GM12878 (cell line): Measurements from ENCODE around the gene COL5A1. TPM values are rescaled to one million over a fixed set of nuclear protein-coding genes. Genes with fewer than 3 reads are reported as not detected.

Experiments
- ATAC-seq: fragments of 200-7000 bp; cut with Tn5 transposase; 3 replicates; pipeline ENCODE4 v1.9.1; 2020; ENCODE audit warnings: mild to moderate bottlenecking, moderate library complexity
- BruUV-seq: library from RNA; stranded (reverse); fragments of 400-500 nt; replicated peaks from 2 replicates; lab custom pipeline; 2021; lab: Mats Ljungman, UMichigan
- CTCF ChIA-PET: fragments of 300-600 bp; sonication (Branson Sonifier 250); formaldehyde crosslinking; extraction: SDS; loops from one replicate; lab custom pipeline; 2021; ENCODE audit warnings: inconsistent platforms; lab: Yijun Ruan, JAX
- POLR2A ChIA-PET: fragments of 350-600 bp; formaldehyde crosslinking; extraction: SDS; loops from one replicate; lab custom pipeline; 2021; ENCODE audit warnings: inconsistent platforms; lab: Charles Lee
- RAD21 ChIA-PET: fragments of 300-600 bp; sonication (Branson Sonifier 250); formaldehyde crosslinking; loops from one replicate; lab custom pipeline; 2023; ENCODE audit warnings: antibody characterized with exemption; ENCODE audit not compliant: unreplicated experiment; lab: Charles Lee
- SMC1A ChIA-PET: fragments of 300-600 bp; sonication (Branson Sonifier 250); formaldehyde crosslinking; loops from one replicate; lab custom pipeline; 2023; ENCODE audit not compliant: unreplicated experiment, uncharacterized antibody; lab: Charles Lee
- DNase-seq: peaks from one replicate; pipeline ENCODE4 v3.0.0-alpha.2; 2011; ENCODE audit warnings: low read depth, low spot score
- FAIRE-seq: peaks from 3 replicates; lab custom pipeline; 2011; peaks lifted over from hg19 to GRCh38; lab: Jason Lieb, UNC
- H2AFZ ChIP-seq: 2 replicates; pipeline ENCODE4 v1.6.0; 2011; ENCODE audit warnings: low read depth, low read length, control low read depth; ENCODE audit not compliant: control insufficient read depth
- H3K27ac ChIP-seq: 2 replicates; pipeline ENCODE4 v1.5.1; 2011; ENCODE audit warnings: control low read depth; ENCODE audit not compliant: control insufficient read depth, insufficient read depth
- H3K27me3 ChIP-seq, 2 experiments: replicated peaks in 1 of 2; 2 replicates each; pipeline versions ENCODE4 v1.6.0 to v1.6.1; 2011; ENCODE audit warnings: low read length in 1 of 2; ENCODE audit not compliant: control insufficient read depth in 2 of 2, insufficient read depth in 2 of 2
- H3K36me3 ChIP-seq, 2 experiments: 2 replicates each; pipeline ENCODE4 v1.5.1; 2011; ENCODE audit warnings: low read length in 1 of 2; ENCODE audit not compliant: control insufficient read depth in 2 of 2, insufficient read depth in 2 of 2
- H3K4me1 ChIP-seq: 2 replicates; pipeline ENCODE4 v1.6.1; 2011; ENCODE audit warnings: mild to moderate bottlenecking, low read length, moderate library complexity, mixed read lengths; ENCODE audit not compliant: control insufficient read depth, insufficient read depth
- H3K4me2 ChIP-seq: 2 replicates; pipeline ENCODE4 v1.6.0; 2011; ENCODE audit warnings: control low read depth; ENCODE audit not compliant: control insufficient read depth, insufficient read depth
- H3K4me3 ChIP-seq: fragments of 200-600 bp; sonication (generic); 2 replicates; pipeline ENCODE4 v1.5.1; 2016
- H3K79me2 ChIP-seq: 2 replicates; pipeline ENCODE4 v1.6.0; 2011; ENCODE audit warnings: low read length; ENCODE audit not compliant: control insufficient read depth, insufficient read depth
- H3K9ac ChIP-seq: 2 replicates; pipeline ENCODE4 v1.8.0; 2011; ENCODE audit warnings: low read length, control low read depth, mixed read lengths; ENCODE audit not compliant: control insufficient read depth, insufficient read depth
- H3K9me3 ChIP-seq: replicated peaks from 3 replicates; pipeline ENCODE4 v1.5.1; 2011; ENCODE audit warnings: mild to moderate bottlenecking, low read length; ENCODE audit not compliant: control insufficient read depth, insufficient read depth
- H4K20me1 ChIP-seq: 2 replicates; pipeline ENCODE4 v1.6.0; 2011; ENCODE audit not compliant: control insufficient read depth, insufficient read depth
- ASH2L ChIP-seq: fragments of 300-600, 200-600 bp; sonication (generic); IDR thresholded peaks from 2 replicates; pipeline ENCODE4 v1.6.1; 2017; ENCODE audit warnings: low read depth, mild to moderate bottlenecking, borderline replicate concordance
- ATF7 ChIP-seq: fragments of 450-650 bp; IDR thresholded peaks from 2 replicates; pipeline ENCODE4 v1.6.1; 2016; ENCODE audit warnings: low read depth, mild to moderate bottlenecking
- BACH1 ChIP-seq: fragments of 450-650 bp; IDR thresholded peaks from 2 replicates; pipeline ENCODE4 v1.6.1; 2017; ENCODE audit warnings: mild to moderate bottlenecking, borderline replicate concordance
- BHLHE40 ChIP-seq, 2 experiments: fragments of 450-650 bp in 1 of 2; IDR thresholded peaks; 2 replicates each; pipeline ENCODE4 v1.6.1; 2011 to 2017; ENCODE audit warnings: low read depth in 2 of 2, borderline replicate concordance in 1 of 2, improper control_type of control experiment in 1 of 2, low read length in 1 of 2, mild to moderate bottlenecking in 1 of 2
- CBX3 ChIP-seq: fragments of 200-600 bp; sonication (generic); IDR thresholded peaks from 2 replicates; pipeline ENCODE4 v1.6.1; 2016; ENCODE audit warnings: low read depth, borderline replicate concordance
- CHD2 ChIP-seq: IDR thresholded peaks from 2 replicates; pipeline ENCODE4 v1.6.1; 2011; ENCODE audit warnings: low read depth, low read length, improper control_type of control experiment, borderline replicate concordance
- EED ChIP-seq: sonication (generic); IDR thresholded peaks from 2 replicates; pipeline ENCODE4 v1.6.1; 2016; ENCODE audit warnings: antibody characterized with exemption, low read depth
- EP300 ChIP-seq, 2 experiments: fragments of 150-350 bp in 1 of 2; IDR thresholded peaks; 2 replicates each; pipeline ENCODE4 v1.6.1; 2011 to 2012; ENCODE audit warnings: low read depth in 2 of 2, low read length in 2 of 2, borderline replicate concordance in 1 of 2, improper control_type of control experiment in 1 of 2, inconsistent platforms in 1 of 2; ENCODE audit not compliant: control insufficient read depth in 1 of 2
- IKZF2 ChIP-seq, 2 experiments: fragments of 450-650 bp; IDR thresholded peaks; 2 replicates each; pipeline ENCODE4 v1.6.1; 2017; ENCODE audit warnings: mild to moderate bottlenecking in 2 of 2, moderate library complexity in 2 of 2
- LARP7 ChIP-seq: fragments of 450-650 bp; IDR thresholded peaks from 2 replicates; pipeline ENCODE4 v1.6.1; 2017; ENCODE audit warnings: mild to moderate bottlenecking
- PAX8 ChIP-seq: fragments of 450-650 bp; IDR thresholded peaks from 2 replicates; pipeline ENCODE4 v1.6.1; 2017; ENCODE audit warnings: mild to moderate bottlenecking, moderate library complexity
- RAD51 ChIP-seq: fragments of 450-650 bp; IDR thresholded peaks from 2 replicates; pipeline ENCODE4 v1.6.1; 2016; ENCODE audit warnings: moderate library complexity, mild to moderate bottlenecking, inconsistent platforms
- SKIL ChIP-seq: fragments of 450-650 bp; IDR thresholded peaks from 2 replicates; pipeline ENCODE4 v1.6.1; 2017; ENCODE audit warnings: mild to moderate bottlenecking, low read depth, inconsistent platforms; ENCODE audit not compliant: poor library complexity, severe bottlenecking
- SMARCA5 ChIP-seq: fragments of 450-650 bp; IDR thresholded peaks from 2 replicates; pipeline ENCODE4 v1.6.1; 2017; ENCODE audit warnings: mild to moderate bottlenecking
- SPI1 ChIP-seq: IDR thresholded peaks from 2 replicates; pipeline ENCODE4 v1.6.1; 2011; ENCODE audit warnings: low read depth, mild to moderate bottlenecking, low read length, moderate library complexity, borderline replicate concordance; ENCODE audit not compliant: insufficient read depth
- TCF7 ChIP-seq: IDR thresholded peaks from 2 replicates; pipeline ENCODE4 v1.6.1; 2014; ENCODE audit warnings: antibody characterized with exemption, borderline replicate concordance
- YBX1 ChIP-seq: fragments of 450-650 bp; IDR thresholded peaks from 2 replicates; pipeline ENCODE4 v1.6.1; 2016; ENCODE audit warnings: antibody characterized with exemption
- ZBED1 ChIP-seq: IDR thresholded peaks from 2 replicates; pipeline ENCODE4 v1.6.1; 2016; ENCODE audit warnings: borderline replicate concordance
- ZNF384 ChIP-seq: IDR thresholded peaks from 2 replicates; pipeline ENCODE4 v1.6.1; 2012; ENCODE audit warnings: low read depth, mild to moderate bottlenecking, low read length, improper control_type of control experiment, borderline replicate concordance
- ZSCAN29 ChIP-seq: fragments of 450-650 bp; IDR thresholded peaks from 2 replicates; pipeline ENCODE4 v1.6.1; 2017; ENCODE audit warnings: mild to moderate bottlenecking, moderate library complexity
- WGBS: methylation state at CpG from one replicate; pipeline ENCODE4 v1.1.6; 2016; ENCODE audit warnings: low lambda C conversion rate; ENCODE audit not compliant: insufficient replicate concordance, insufficient coverage; ENCODE audit errors: missing lambda C conversion rate; 5-methylcytosine and 5-hydroxymethylcytosine counted together
- in situ Hi-C: fragments of 300-500 bp; cut with MboI; formaldehyde crosslinking; loops from 9 replicates; pipeline ENCODE4 v1.14.3; 2018; ENCODE audit warnings: mixed read lengths
- intact Hi-C: fragments of 100-400 bp; cut with micrococcal nuclease; formaldehyde crosslinking; loops from one replicate; pipeline ENCODE4 v1.14.2; 2022; ENCODE audit not compliant: unreplicated experiment
- polyA plus RNA-seq, 11 experiments: library from polyadenylated mRNA; depleted of rRNA in 4 of 11; unstranded in 6 of 11; stranded (reverse) in 5 of 11; fragments of >200 nt; fragmentation: Nextera tagmentation in 4 of 11; fragmentation: Illumina TruSeq in 1 of 11; extraction: Ambion mirVana in 4 of 11; extraction: Trizol in 1 of 11; gene quantifications; 1 replicate in 1 of 11; 2 replicates in 10 of 11; pipeline versions ENCODE4 v1.2.1 to v1.2.3, GENCODE V29; 2011 to 2016; ENCODE audit warnings: inconsistent platforms in 2 of 11, missing spikeins in 2 of 11, low read depth in 1 of 11
- total RNA-seq, 4 experiments: library from RNA; depleted of rRNA in 3 of 4; stranded (reverse); fragments of >200 nt in 3 of 4; fragmentation: Illumina TruSeq in 1 of 4; extraction: Trizol in 1 of 4; gene quantifications; 2 replicates each; pipeline versions ENCODE4 v1.2.1 to v1.2.3, GENCODE V29; 2013 to 2021

Gene COL5A1
- total and polyA plus RNA-seq, 10 of the 15 experiments (the other 5 are each of a cell fraction or from before 2014, with no cell fraction given), result under 0.01 to 0.15 (median 0.13) TPM; not detected in 4

GRCh38 chr9:134770972-134771971 is 129.7 kb downstream of the COL5A1 start:
- CTCF ChIA-PET, result interaction anchor here (0.9 to 1.5 kb wide), 3 partner anchors 11 to 87 kb away, joined by 3 to 6 read pairs (median 3); no protein-coding TSS in a partner anchor
- H3K27me3 ChIP-seq, result peaks cover 0 to 1% of the 10 kb centered on the region in 2 experiments; a peak in 1 of 4 replicates
- BruUV-seq, result no TSS peak
- DNase-seq (peak; percentile 34), ATAC-seq (no peak), FAIRE-seq (no peak)
- H3K79me2 ChIP-seq, result no peaks in the 10 kb centered on the region
- intact Hi-C loops (no loop called here), in situ Hi-C loops (no loop called here)
- RAD21 ChIA-PET, result interaction anchor here (0.7 kb wide), 1 partner anchor 1495 kb away, joined by 3 read pairs; no protein-coding TSS in a partner anchor
- no peaks in the 10 kb centered on the region; the same call in 2 of the 3 replicates for H3K9me3 ChIP-seq
- H3K36me3 ChIP-seq, result no peaks in the 10 kb centered on the region
- no peak overlapping the region for H3K9ac ChIP-seq
- H3K4me3 ChIP-seq, result no peak overlapping the region
- H2AFZ ChIP-seq, result peak overlapping the region; percentile 29
- POLR2A ChIA-PET, result no interaction called here
- no peak overlapping the region for H3K27ac ChIP-seq
- H3K4me1 ChIP-seq, result peaks cover 16% of the 10 kb centered on the region
- peak overlapping the region; percentile 42 for H3K4me2 ChIP-seq
- 25% methylated on average over 34 of the region's 34 CpGs for WGBS
- no peaks in the 10 kb centered on the region for H4K20me1 ChIP-seq
- SMC1A ChIA-PET, result interaction anchor here (0.6 to 1.5 kb wide), 2 partner anchors 11 to 1155 kb away, joined by 4 to 6 read pairs; no protein-coding TSS in a partner anchor
- TF ChIP-seq BACH1, result no peak
- TF ChIP-seq CBX3, result no peak
- no peak for TF ChIP-seq EP300 (IDR thresholded peaks at IDR 0.05; ENCODE audit: borderline replicate concordance in 1 of 2, control insufficient read depth in 1 of 2, low read depth in 2 of 2, low read length in 2 of 2)
- TF ChIP-seq SPI1, result peak; percentile 30; the same call in 1 of the 2 replicates
- no peak for TF ChIP-seq TCF7
- TF ChIP-seq SKIL, result no peak
- peak in 1 of 2 experiments; percentile 44; a peak in 1 of 4 replicates for TF ChIP-seq BHLHE40 (IDR thresholded peaks at IDR 0.05; ENCODE audit: borderline replicate concordance in 1 of 2, low read depth in 2 of 2, low read length in 1 of 2)
- no peak for TF ChIP-seq ZNF384
- no peak for TF ChIP-seq ATF7
- TF ChIP-seq LARP7, result no peak
- no peak for TF ChIP-seq PAX8
- no peak for TF ChIP-seq RAD51
- TF ChIP-seq YBX1, result no peak
- peak; percentile 77; the same call in 1 of the 2 replicates for TF ChIP-seq SMARCA5
- no peak for TF ChIP-seq ZBED1
- no peak for TF ChIP-seq EED
- TF ChIP-seq IKZF2 (IDR thresholded peaks at IDR 0.05), result no peak
- TF ChIP-seq CHD2, result no peak
- TF ChIP-seq ZSCAN29, result no peak
- TF ChIP-seq ASH2L, result no peak
